GM13977 (cell line): ENCODE results near the gene ADAMTS14.

Source experiments
- DNase-seq: peaks from one replicate; pipeline ENCODE4 v3.0.0; 2012; ENCODE audit warnings: low spot score
- CTCF ChIP-seq: IDR thresholded peaks from 2 replicates; pipeline ENCODE4 v1.5.1; 2012; ENCODE audit warnings: mild to moderate bottlenecking, control low read depth; ENCODE audit not compliant: insufficient read depth; ENCODE audit errors: extremely low read depth, missing control alignments
- in situ Hi-C: fragments of 300-500 bp; cut with MboI; formaldehyde crosslinking; loops from one replicate; pipeline ENCODE4 v1.12.0; 2022; ENCODE audit warnings: low sequenced_read_pairs, low pct_unique_long_range_greater_than_20kb, mixed read lengths, inconsistent platforms; ENCODE audit not compliant: unreplicated experiment

ADAMTS14 gene

DNA sequence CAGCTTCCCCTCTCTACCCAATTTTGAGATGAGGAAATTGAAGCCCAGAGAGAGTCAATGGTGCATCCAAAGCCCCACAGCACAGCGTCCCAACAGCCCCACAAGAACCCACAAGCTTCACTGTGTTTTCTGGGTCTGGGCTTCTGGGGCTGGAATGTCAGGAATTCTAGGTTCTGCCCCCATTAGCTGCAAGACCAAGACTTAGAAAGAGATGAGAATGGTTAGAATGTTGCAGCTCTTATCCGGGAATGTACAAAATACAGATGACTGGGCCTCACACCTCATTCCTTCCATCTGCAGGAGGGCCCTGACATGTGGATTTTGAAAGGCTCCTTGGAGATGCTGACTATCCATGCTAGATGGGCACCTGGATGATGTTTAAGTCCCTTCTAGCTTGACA is 137.4 kb downstream of the ADAMTS14 start:
- no peak for TF ChIP-seq CTCF
- in situ Hi-C loops, result loop anchor here (10.0 kb wide), 1 partner anchor 65 kb away; no protein-coding TSS in a partner anchor

GRCh38 chr10:70810967-70811366 is 138.7 kb downstream of the ADAMTS14 start:
- no peak for TF ChIP-seq CTCF
- no peak for DNase-seq
- in situ Hi-C loops, result loop anchor here (10.0 kb wide), 1 partner anchor 64 kb away; no protein-coding TSS in a partner anchor

More for the DNA sequence above, 137.4 kb downstream of the ADAMTS14 start:
- no peak for DNase-seq

- TF ChIP-seq CTCF, result no peak
- in situ Hi-C loops, result loop anchor here (10.0 kb wide), 1 partner anchor 63 kb away; no protein-coding TSS in a partner anchor
- DNase-seq, result no peak
Observed at GRCh38 chr10:70811881-70812280, 139.6 kb downstream of the ADAMTS14 start.
